PC-9 (cell line): ENCODE data around the gene DOCK7.

ENCODE experiments used
- CTCF ChIP-seq: fragments of 200-600 bp; sonication (generic); conservative IDR thresholded peaks from 2 replicates; pipeline ENCODE4 v1.6.1; 2017; ENCODE audit warnings: mixed run types, antibody characterized with exemption, mild to moderate bottlenecking, moderate library complexity
- EZH2 ChIP-seq: fragments of 200-600 bp; sonication (generic); IDR thresholded peaks from 2 replicates; pipeline ENCODE4 v1.8.0; 2017; ENCODE audit warnings: antibody characterized with exemption, low read depth

DNA sequence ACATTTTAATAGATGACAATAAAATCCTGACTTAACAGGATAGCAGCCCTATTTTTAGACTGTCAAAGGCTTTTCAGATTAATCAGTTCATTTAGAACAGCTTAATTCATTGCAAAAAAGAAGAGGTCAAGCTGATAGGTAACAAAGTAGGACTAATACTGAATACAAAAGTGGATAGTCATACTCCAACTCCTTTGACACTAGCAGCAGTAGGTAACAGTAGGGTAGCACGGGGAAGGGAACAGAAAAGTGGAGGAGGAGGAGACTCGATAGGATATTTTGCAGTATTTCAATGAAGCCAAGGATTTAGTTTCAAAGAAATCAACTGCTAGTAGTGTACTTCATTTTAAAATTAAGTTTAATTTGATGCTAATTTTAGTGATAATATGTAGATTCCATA, 200.2 kb downstream of the DOCK7 start:
- TF ChIP-seq CTCF (no peak), EZH2 (no peak)
